GM11168 (cell line): ENCODE results near the gene ATP1A4.
"Not testable (repeated sequence)": the region's sequence is repeated elsewhere in the genome, so short reads cannot be mapped to it uniquely, and the experiment has no call there.

Experiments used
- in situ Hi-C: fragments of 300-500 bp; cut with MboI; formaldehyde crosslinking; loops from one replicate; pipeline ENCODE4 v1.12.0; 2022; ENCODE audit warnings: low sequenced_read_pairs; ENCODE audit not compliant: unreplicated experiment

Gene ATP1A4

DNA sequence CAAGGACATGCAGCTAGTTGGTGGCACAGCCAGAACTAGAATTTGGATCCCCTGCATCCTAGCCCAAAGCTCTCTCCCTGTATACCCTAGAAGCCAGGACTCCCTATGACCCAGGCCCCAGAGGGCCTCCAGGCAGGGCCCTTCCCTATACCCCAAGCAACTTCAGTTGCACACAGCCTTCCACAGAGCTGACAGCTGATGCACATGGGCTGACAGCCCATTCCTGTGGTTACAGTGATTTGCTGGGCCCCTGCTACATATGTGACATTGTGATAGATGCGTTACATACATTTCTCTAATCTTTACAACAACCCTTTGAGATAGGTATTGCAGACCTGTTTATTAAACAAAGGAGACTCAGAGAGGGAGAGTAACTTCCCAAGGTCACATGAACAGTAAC lies 30.0 kb upstream of the ATP1A4 start:
- in situ Hi-C loops = no loop called here

GRCh38 chr1:160122978-160123495 lies 28.4 kb upstream of the ATP1A4 start:
- in situ Hi-C loops = no loop called here

GRCh38 chr1:160123726-160124125 lies 27.7 kb upstream of the ATP1A4 start:
- in situ Hi-C loops = no loop called here

- in situ Hi-C loops = no loop called here
Measured at GRCh38 chr1:160124705-160125478, 26.5 kb upstream of the ATP1A4 start.

GRCh38 chr1:160125746-160126145 lies 25.7 kb upstream of the ATP1A4 start:
- in situ Hi-C loops = no loop called here

GRCh38 chr1:160126342-160126741 lies 25.1 kb upstream of the ATP1A4 start:
- in situ Hi-C loops = not testable (repeated sequence)

GRCh38 chr1:160127381-160127780 lies 24.0 kb upstream of the ATP1A4 start:
- in situ Hi-C loops = no loop called here

GRCh38 chr1:160127865-160128523 lies 23.4 kb upstream of the ATP1A4 start:
- in situ Hi-C loops = no loop called here

- in situ Hi-C loops = no loop called here
Measured at GRCh38 chr1:160128636-160129035, 22.8 kb upstream of the ATP1A4 start.

DNA sequence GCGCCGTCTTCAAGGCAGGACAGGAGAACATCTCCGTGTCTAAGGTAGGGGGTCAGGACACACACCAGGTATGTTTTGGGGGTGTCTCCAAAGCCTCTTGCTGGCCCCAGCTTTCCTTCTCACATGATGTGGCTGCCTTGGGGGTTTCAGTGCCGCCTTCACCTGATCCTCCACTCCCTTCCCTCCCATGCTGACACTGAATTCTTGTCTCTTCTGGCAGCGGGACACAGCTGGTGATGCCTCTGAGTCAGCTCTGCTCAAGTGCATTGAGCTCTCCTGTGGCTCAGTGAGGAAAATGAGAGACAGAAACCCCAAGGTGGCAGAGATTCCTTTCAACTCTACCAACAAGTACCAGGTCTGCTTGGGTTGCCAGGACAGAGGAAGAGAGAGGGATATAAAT lies 22.4 kb upstream of the ATP1A4 start:
- in situ Hi-C loops = no loop called here

DNA sequence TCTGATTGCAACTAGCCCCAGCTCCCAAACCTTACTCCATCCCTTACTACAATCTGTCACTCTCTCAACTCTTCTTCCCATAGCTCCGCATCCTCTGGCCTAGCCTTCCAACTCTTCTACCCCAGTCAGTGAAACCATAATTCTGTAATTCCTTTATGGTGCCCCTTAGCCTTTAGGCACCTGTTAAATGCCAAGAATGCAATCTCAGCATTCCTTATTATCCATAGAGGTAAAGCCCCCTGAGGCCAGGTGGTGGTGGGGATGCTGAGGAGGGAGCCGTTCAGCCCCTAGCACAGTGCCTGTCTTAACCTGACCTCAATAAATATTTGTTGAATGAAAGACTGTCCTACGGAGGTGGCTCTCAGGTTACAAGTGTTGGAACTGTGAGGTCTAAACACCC lies 21.8 kb upstream of the ATP1A4 start:
- in situ Hi-C loops = no loop called here

DNA sequence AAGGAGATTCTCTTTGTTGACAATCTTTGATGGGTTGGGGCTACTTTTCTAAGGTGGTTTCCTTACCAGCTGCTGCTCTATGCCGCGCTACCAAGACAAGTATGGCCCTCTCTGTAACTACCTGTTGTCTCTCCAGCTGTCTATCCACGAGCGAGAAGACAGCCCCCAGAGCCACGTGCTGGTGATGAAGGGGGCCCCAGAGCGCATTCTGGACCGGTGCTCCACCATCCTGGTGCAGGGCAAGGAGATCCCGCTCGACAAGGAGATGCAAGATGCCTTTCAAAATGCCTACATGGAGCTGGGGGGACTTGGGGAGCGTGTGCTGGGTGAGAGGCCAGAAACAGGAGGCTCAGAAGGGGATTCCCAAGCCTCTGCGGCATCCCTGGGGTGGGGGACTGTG lies 21.4 kb upstream of the ATP1A4 start:
- in situ Hi-C loops = no loop called here

- in situ Hi-C loops = no loop called here
Measured at GRCh38 chr1:160130486-160130885, 20.9 kb upstream of the ATP1A4 start.

- in situ Hi-C loops = no loop called here
Measured at GRCh38 chr1:160130939-160131338, 20.5 kb upstream of the ATP1A4 start.

- in situ Hi-C loops = no loop called here
Measured at GRCh38 chr1:160131803-160132565, 19.4 kb upstream of the ATP1A4 start.

GRCh38 chr1:160133990-160134770 lies 17.2 kb upstream of the ATP1A4 start:
- in situ Hi-C loops = no loop called here

DNA sequence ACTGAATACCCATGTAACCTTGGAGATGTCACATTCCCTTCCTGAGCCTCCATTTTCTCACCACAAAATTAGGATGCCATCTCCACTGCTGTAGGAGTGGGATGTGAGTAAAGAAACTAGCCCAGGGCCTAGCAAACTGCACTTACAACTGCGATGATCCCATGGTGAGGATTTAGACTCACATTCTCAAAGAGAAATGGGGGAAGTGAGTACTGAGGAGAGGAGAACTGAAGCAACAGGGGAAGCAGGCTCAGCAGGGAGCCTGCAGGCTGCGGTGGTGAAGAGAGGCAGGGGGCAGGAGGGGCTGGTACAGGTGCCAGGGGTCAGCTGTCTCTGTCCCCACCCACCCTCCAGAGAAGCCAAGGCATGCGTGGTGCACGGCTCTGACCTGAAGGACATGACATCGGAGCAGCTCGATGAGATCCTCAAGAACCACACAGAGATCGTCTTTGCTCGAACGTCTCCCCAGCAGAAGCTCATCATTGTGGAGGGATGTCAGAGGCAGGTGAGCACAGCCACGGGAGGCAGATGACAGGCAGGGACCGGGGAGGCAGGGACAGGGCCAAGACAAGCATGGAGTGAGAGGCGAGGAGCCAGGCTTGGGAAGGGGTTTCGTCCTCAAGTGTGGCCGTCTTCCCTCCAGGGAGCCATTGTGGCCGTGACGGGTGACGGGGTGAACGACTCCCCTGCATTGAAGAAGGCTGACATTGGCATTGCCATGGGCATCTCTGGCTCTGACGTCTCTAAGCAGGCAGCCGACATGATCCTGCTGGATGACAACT lies 16.4 kb upstream of the ATP1A4 start:
- in situ Hi-C loops = no loop called here

GRCh38 chr1:160136121-160136925 lies 15.1 kb upstream of the ATP1A4 start:
- in situ Hi-C loops = no loop called here

GRCh38 chr1:160136926-160137200 lies 14.5 kb upstream of the ATP1A4 start:
- in situ Hi-C loops = no loop called here
